ENCODE measurements around the gene MOB3B.

The MOB3B gene

DNA sequence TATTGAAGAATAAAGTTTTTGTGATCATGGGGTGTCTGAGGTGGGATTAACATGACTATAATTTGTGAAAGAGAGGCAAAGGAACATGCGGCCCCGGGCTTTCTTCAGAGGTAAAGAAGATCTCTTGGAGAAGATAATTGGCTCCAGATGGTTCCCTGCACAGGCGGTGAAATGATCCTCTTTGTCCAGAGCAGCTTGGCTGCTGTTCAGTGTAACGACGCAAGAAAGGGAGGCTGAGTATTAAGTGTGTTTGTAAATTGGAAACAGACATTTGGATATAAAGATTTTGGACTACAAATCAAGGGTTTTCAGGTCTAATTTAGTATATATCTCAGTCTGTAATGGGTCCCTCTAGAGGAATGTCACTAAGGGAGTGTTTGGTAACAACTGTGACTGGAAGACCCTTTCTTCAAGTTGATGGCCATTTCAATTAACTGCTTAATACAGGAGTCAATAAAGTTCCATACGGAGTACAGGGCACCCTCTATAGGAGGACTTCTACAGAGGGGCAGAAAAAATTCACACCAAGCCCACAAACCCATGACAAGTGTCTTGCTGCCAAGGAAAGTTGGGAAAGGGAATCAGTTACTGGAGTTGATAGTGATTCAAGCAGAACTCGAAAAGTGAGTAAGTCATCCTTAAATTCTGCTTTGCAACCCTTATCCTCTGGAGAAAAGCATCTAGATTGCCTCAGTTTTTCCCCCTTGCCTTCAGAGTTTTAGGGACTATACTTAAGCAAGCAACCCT lies 236.8 kb downstream of the MOB3B start:
- no peaks in the 10 kb centered on the region for H3K9me3 ChIP-seq (ENCODE audit: low read length)
- no peak overlapping the region for H2AFZ ChIP-seq (ENCODE audit: low read length)
- H3K9me2 ChIP-seq (ENCODE audit: low read depth, low read length): no peaks in the 10 kb centered on the region
- H3K36me3 ChIP-seq (ENCODE audit: insufficient read depth, low read length): no peaks in the 10 kb centered on the region
- H4K20me1 ChIP-seq (ENCODE audit: insufficient read depth, low read length): no peaks in the 10 kb centered on the region
- no peak for TF ChIP-seq EZH2 (IDR thresholded peaks at IDR 0.05; ENCODE audit: borderline replicate concordance, low read length)
- TF ChIP-seq, protein P1, sequence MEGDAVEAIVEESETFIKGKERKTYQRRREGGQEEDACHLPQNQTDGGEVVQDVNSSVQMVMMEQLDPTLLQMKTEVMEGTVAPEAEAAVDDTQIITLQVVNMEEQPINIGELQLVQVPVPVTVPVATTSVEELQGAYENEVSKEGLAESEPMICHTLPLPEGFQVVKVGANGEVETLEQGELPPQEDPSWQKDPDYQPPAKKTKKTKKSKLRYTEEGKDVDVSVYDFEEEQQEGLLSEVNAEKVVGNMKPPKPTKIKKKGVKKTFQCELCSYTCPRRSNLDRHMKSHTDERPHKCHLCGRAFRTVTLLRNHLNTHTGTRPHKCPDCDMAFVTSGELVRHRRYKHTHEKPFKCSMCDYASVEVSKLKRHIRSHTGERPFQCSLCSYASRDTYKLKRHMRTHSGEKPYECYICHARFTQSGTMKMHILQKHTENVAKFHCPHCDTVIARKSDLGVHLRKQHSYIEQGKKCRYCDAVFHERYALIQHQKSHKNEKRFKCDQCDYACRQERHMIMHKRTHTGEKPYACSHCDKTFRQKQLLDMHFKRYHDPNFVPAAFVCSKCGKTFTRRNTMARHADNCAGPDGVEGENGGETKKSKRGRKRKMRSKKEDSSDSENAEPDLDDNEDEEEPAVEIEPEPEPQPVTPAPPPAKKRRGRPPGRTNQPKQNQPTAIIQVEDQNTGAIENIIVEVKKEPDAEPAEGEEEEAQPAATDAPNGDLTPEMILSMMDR (IDR thresholded peaks at IDR 0.05; ENCODE audit: low read length): no peak
- H3K4me3 ChIP-seq (ENCODE audit: low read depth, low read length, poor library complexity, severe bottlenecking): no peak overlapping the region
- H3K27me3 ChIP-seq (ENCODE audit: insufficient read depth, low read length): no peaks in the 10 kb centered on the region
- H3F3A ChIP-seq (ENCODE audit: insufficient read depth, low read length): no peaks in the 10 kb centered on the region
- no peak overlapping the region for H3K4me2 ChIP-seq (ENCODE audit: low read length)
- no peak overlapping the region for H3K9ac ChIP-seq (ENCODE audit: low read length)
- no peak overlapping the region for H3K27ac ChIP-seq (ENCODE audit: low read depth, low read length, poor library complexity, severe bottlenecking)
- H3K4me1 ChIP-seq (ENCODE audit: insufficient read depth, low read length, severe bottlenecking): no peaks in the 10 kb centered on the region
- no peaks in the 10 kb centered on the region for H3K79me2 ChIP-seq (ENCODE audit: insufficient read depth, low read length)

DNA sequence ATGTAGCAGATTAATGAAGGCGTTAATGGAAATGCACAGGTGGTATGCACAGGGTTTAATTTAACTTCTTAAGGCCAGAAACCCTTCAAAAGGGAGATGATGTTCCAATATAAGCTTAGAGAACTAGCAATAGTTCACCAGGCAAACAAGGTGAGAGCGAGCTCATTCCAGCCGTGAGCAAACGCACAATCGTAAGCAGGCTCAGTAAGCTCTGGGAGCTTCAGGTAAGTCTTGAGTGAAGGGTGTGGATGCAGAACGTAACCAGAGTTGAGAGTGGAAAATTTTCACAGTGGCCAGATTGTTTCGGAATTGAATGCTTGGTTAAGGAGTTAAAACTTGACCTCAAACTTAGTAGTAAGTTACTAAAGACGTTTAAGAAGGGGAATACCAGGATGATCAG lies 238.3 kb downstream of the MOB3B start:
- Histone ChIP-seq H3K36me3 (ENCODE audit: insufficient read depth, low read length) (no peaks in the 10 kb centered on the region), H2AFZ (ENCODE audit: low read length) (no peak overlapping the region), H3K79me2 (ENCODE audit: insufficient read depth, low read length) (no peaks in the 10 kb centered on the region), H3K27me3 (ENCODE audit: insufficient read depth, low read length) (no peaks in the 10 kb centered on the region), H3K4me3 (ENCODE audit: low read depth, low read length, poor library complexity, severe bottlenecking) (no peak overlapping the region), H3F3A (ENCODE audit: insufficient read depth, low read length) (no peaks in the 10 kb centered on the region), H4K20me1 (ENCODE audit: insufficient read depth, low read length) (no peaks in the 10 kb centered on the region), H3K9ac (ENCODE audit: low read length) (no peak overlapping the region), H3K9me2 (ENCODE audit: low read depth, low read length) (no peaks in the 10 kb centered on the region), H3K4me2 (ENCODE audit: low read length) (no peak overlapping the region), H3K27ac (ENCODE audit: low read depth, low read length, poor library complexity, severe bottlenecking) (no peak overlapping the region), H3K9me3 (ENCODE audit: low read length) (no peaks in the 10 kb centered on the region), H3K4me1 (ENCODE audit: insufficient read depth, low read length, severe bottlenecking) (no peaks in the 10 kb centered on the region)
- TF ChIP-seq EZH2 (IDR thresholded peaks at IDR 0.05; ENCODE audit: borderline replicate concordance, low read length): no peak
- TF ChIP-seq, protein P1 (IDR thresholded peaks at IDR 0.05; ENCODE audit: low read length): no peak

DNA sequence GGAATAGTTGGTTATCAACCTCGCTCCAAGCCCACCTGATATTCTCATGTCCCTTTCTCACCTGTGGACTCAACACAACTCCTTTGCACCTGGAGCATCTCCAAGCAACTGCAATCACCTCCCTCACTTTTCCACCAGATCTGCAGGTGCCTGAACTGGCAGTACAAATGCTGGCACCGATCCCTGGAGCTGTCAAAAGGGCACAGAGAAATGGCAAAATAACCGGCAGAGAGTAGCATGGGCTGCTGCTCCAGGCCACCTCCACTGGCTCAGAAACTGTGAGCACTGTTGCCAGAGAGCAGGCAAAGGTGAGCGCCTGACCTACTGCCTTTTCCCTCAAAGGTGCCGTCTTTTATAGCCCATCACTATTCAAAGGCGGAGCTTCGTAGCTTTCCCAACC lies 247.3 kb downstream of the MOB3B start:
- Histone ChIP-seq H4K20me1 (ENCODE audit: insufficient read depth, low read length) (no peaks in the 10 kb centered on the region), H3F3A (ENCODE audit: insufficient read depth, low read length) (no peaks in the 10 kb centered on the region), H3K4me3 (ENCODE audit: low read depth, low read length, poor library complexity, severe bottlenecking) (no peak overlapping the region), H3K9me2 (ENCODE audit: low read depth, low read length) (no peaks in the 10 kb centered on the region), H2AFZ (ENCODE audit: low read length) (no peak overlapping the region), H3K27ac (ENCODE audit: low read depth, low read length, poor library complexity, severe bottlenecking) (no peak overlapping the region), H3K4me1 (ENCODE audit: insufficient read depth, low read length, severe bottlenecking) (no peaks in the 10 kb centered on the region), H3K4me2 (ENCODE audit: low read length) (no peak overlapping the region), H3K27me3 (ENCODE audit: insufficient read depth, low read length) (no peaks in the 10 kb centered on the region; the same call in 1 of the 2 replicates), H3K9ac (ENCODE audit: low read length) (no peak overlapping the region), H3K79me2 (ENCODE audit: insufficient read depth, low read length) (no peaks in the 10 kb centered on the region), H3K36me3 (ENCODE audit: insufficient read depth, low read length) (no peaks in the 10 kb centered on the region), H3K9me3 (ENCODE audit: low read length) (no peaks in the 10 kb centered on the region)
- TF ChIP-seq, protein P1 (IDR thresholded peaks at IDR 0.05; ENCODE audit: low read length): no peak
- no peak for TF ChIP-seq EZH2 (IDR thresholded peaks at IDR 0.05; ENCODE audit: borderline replicate concordance, low read length)
